Loucy (cell line): Measurements from ENCODE around the gene ZBTB34.

Experiments
- H2AFZ ChIP-seq: fragments of 200-600 bp; sonication (generic); 2 replicates; pipeline ENCODE4 v1.6.0; 2016; ENCODE audit warnings: antibody characterized with exemption, mild to moderate bottlenecking, low read length, moderate library complexity
- H3F3A ChIP-seq: fragments of 200-600 bp; 2 replicates; pipeline ENCODE4 v1.6.0; 2016; ENCODE audit warnings: antibody characterized with exemption, low read depth, mild to moderate bottlenecking
- H3K27me3 ChIP-seq: fragments of 200-600 bp; sonication (generic); 2 replicates; pipeline ENCODE4 v1.6.1; 2014; ENCODE audit warnings: low read length, mild to moderate bottlenecking; ENCODE audit not compliant: insufficient read depth, poor library complexity, severe bottlenecking
- H3K36me3 ChIP-seq: fragments of 200-600 bp; sonication (generic); 2 replicates; pipeline ENCODE4 v1.6.1; 2016; ENCODE audit warnings: low read length; ENCODE audit not compliant: insufficient read depth
- H3K4me1 ChIP-seq: fragments of 200-600 bp; sonication (generic); 2 replicates; pipeline ENCODE4 v1.5.1; 2014; ENCODE audit warnings: low read length, mild to moderate bottlenecking; ENCODE audit not compliant: insufficient read depth, poor library complexity, severe bottlenecking
- H3K4me2 ChIP-seq: fragments of 200-600 bp; sonication (generic); 2 replicates; pipeline ENCODE4 v1.6.0; 2014; ENCODE audit warnings: antibody characterized with exemption, low read length, low read depth, mild to moderate bottlenecking; ENCODE audit not compliant: poor library complexity, severe bottlenecking
- H3K4me3 ChIP-seq: fragments of 200-600 bp; sonication (generic); 2 replicates; pipeline ENCODE4 v1.5.1; 2014; ENCODE audit warnings: low read length, mild to moderate bottlenecking, mixed read lengths; ENCODE audit not compliant: poor library complexity, severe bottlenecking
- H3K79me2 ChIP-seq: fragments of 200-600 bp; sonication (generic); 2 replicates; pipeline ENCODE4 v1.6.1; 2014; ENCODE audit warnings: low read length; ENCODE audit not compliant: insufficient read depth
- H3K9ac ChIP-seq: fragments of 200-600 bp; sonication (generic); 2 replicates; pipeline ENCODE4 v1.6.0; 2014; ENCODE audit warnings: mild to moderate bottlenecking, low read depth, low read length, moderate library complexity; ENCODE audit not compliant: poor library complexity, severe bottlenecking
- H3K9me2 ChIP-seq: fragments of 200-600 bp; sonication (generic); replicated peaks from 2 replicates; pipeline ENCODE4 v1.6.1; 2016; ENCODE audit warnings: low read depth, low read length, mixed read lengths
- H3K9me3 ChIP-seq: fragments of 200-600 bp; sonication (generic); 2 replicates; pipeline ENCODE4 v1.6.1; 2014; ENCODE audit warnings: mild to moderate bottlenecking, antibody characterized with exemption, low read length, low read depth; ENCODE audit not compliant: insufficient read depth
- H4K20me1 ChIP-seq: fragments of 200-600 bp; sonication (generic); 2 replicates; pipeline ENCODE4 v1.6.0; 2014; ENCODE audit warnings: antibody characterized with exemption, low read length, mild to moderate bottlenecking; ENCODE audit not compliant: insufficient read depth, poor library complexity, severe bottlenecking
- CTCF ChIP-seq: fragments of 200-600 bp; sonication (generic); conservative IDR thresholded peaks from 2 replicates; pipeline ENCODE4 v1.5.1; 2014; ENCODE audit warnings: mild to moderate bottlenecking, antibody characterized with exemption, low read length
- EZH2phosphoT487 ChIP-seq: fragments of 200-600 bp; IDR thresholded peaks from 2 replicates; pipeline ENCODE4 v1.6.1; 2018; ENCODE audit warnings: antibody characterized with exemption, mild to moderate bottlenecking, moderate library complexity, borderline replicate concordance

Gene ZBTB34

GRCh38 chr9:126874546-126875314 lies 14.3 kb downstream of the ZBTB34 start:
- Histone ChIP-seq H3K4me1 (peaks cover 18% of the 10 kb centered on the region), H4K20me1 (peaks cover 9% of the 10 kb centered on the region), H3K9me3 (no peaks in the 10 kb centered on the region), H2AFZ (no peak overlapping the region), H3F3A (0 out of 2 replicates have a peak, but pooled peaks cover 3% of the 10 kb centered on the region), H3K4me2 (no peak overlapping the region), H3K9ac (no peak overlapping the region), H3K36me3 (peaks cover 8% of the 10 kb centered on the region; the same call in 1 of the 2 replicates), H3K4me3 (no peak overlapping the region), H3K79me2 (peaks cover 12% of the 10 kb centered on the region; the same call in 1 of the 2 replicates), H3K27me3 (no peaks in the 10 kb centered on the region), H3K9me2 (no peaks in the 10 kb centered on the region)
- no peak for TF ChIP-seq EZH2phosphoT487
- no peak for TF ChIP-seq CTCF

DNA sequence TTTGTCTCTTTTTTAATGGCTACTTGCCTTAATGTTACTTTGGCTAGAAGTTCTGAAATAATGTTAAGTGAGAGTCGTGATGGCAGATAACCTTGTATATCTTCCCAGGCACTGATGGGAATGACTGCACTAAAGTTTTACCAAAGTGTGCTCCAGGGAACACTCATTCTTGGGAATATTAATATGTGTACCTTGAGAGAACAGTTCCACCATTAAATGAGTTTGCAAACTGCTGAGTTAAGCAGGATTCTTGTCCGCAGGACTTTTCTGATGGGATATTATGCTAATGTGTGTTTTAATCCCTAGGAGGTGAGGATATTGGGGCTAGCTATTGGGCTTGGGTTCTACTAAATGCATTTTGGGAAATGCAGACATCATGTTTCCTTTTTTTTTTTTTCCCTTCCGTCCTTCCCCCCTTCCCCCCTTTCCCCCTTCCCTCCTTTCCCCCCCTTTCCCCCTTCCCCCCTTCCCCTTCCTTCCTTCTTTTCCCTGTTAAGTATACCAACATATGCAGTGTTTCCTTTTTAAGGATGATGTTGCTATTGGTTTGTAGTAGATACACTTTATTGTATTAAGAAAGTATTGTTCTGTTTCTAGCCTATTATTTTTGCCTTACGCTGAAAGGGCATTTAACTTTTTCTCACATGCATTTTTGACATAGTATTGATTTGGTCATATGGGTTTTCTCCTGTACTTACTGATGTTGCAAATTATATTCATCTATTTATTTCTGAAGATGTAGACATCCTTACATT lies 15.5 kb downstream of the ZBTB34 start:
- TF ChIP-seq CTCF (no peak), EZH2phosphoT487 (no peak)
- Histone ChIP-seq H3K9me2 (no peaks in the 10 kb centered on the region), H3K27me3 (no peaks in the 10 kb centered on the region), H4K20me1 (peaks cover 9% of the 10 kb centered on the region), H3K4me2 (no peak overlapping the region), H3K4me3 (no peak overlapping the region), H3K9ac (no peak overlapping the region), H3K79me2 (peaks cover 6% of the 10 kb centered on the region; the same call in 1 of the 2 replicates), H3F3A (0 out of 2 replicates have a peak, but pooled peaks cover 3% of the 10 kb centered on the region), H2AFZ (no peak overlapping the region), H3K36me3 (peaks cover 20% of the 10 kb centered on the region; the same call in 1 of the 2 replicates), H3K9me3 (no peaks in the 10 kb centered on the region), H3K4me1 (peaks cover 18% of the 10 kb centered on the region)

DNA sequence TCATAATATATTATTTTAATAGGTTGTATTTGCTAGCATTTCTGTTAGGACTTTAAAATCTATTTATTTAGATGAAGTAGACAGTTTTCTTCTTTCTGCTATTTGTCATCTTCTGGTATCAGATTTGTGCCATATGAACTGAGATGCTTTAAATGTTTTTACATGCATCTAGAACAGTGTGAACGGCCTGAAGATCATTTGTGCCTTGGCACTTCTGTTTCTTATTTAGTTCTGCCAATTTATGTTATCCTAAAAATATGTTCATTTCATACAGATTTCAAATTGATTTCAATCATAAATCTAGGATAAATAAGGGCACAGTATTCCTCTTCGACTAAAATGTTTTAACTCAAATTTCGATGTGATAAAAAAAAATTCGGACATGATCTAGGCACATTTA lies 16.1 kb downstream of the ZBTB34 start:
- Histone ChIP-seq H3K4me2 (no peak overlapping the region), H3K4me1 (peaks cover 18% of the 10 kb centered on the region), H3K27me3 (no peaks in the 10 kb centered on the region), H2AFZ (no peak overlapping the region), H3K9me3 (no peaks in the 10 kb centered on the region), H3K9ac (no peak overlapping the region), H3K9me2 (no peaks in the 10 kb centered on the region), H3F3A (0 out of 2 replicates have a peak, but pooled peaks cover 3% of the 10 kb centered on the region), H3K4me3 (no peak overlapping the region), H3K79me2 (0 out of 2 replicates have a peak, but pooled peaks cover 6% of the 10 kb centered on the region), H4K20me1 (peaks cover 9% of the 10 kb centered on the region), H3K36me3 (peaks cover 24% of the 10 kb centered on the region; the same call in 1 of the 2 replicates)
- TF ChIP-seq EZH2phosphoT487 = no peak
- no peak for TF ChIP-seq CTCF
